WTC11 (cell line): ENCODE results near the gene HTR1A. TPM values are rescaled to one million over a fixed set of nuclear protein-coding genes. Genes with fewer than 3 reads are reported as not detected.

Experiments used
- ATAC-seq: fragments of 200-7000 bp; cut with Tn5 transposase; 2 replicates; pipeline ENCODE4 v1.10.0; 2021; ENCODE audit warnings: mild to moderate bottlenecking, moderate library complexity
- CTCF ChIA-PET: fragments of 300-600 bp; sonication (Branson Sonifier 250); formaldehyde crosslinking; loops from one replicate; lab custom pipeline; 2021; ENCODE audit warnings: antibody characterized with exemption; lab: Charles Lee
- POLR2A ChIA-PET: fragments of 350-600 bp; sonication (Branson Sonifier 250); formaldehyde crosslinking; loops from one replicate; lab custom pipeline; 2021; ENCODE audit warnings: antibody characterized with exemption; lab: Charles Lee
- DNase-seq: peaks from one replicate; pipeline ENCODE4 v3.0.0; 2021; ENCODE audit warnings: low spot score
- H3K27ac Mint-ChIP-seq: 2 replicates; pipeline ENCODE4 v1.8.0; 2021; ENCODE audit warnings: mixed read lengths
- H3K27me3 Mint-ChIP-seq: 2 replicates; pipeline ENCODE4 v1.8.0; 2021; ENCODE audit warnings: low read depth, mild to moderate bottlenecking, moderate library complexity, mixed read lengths
- H3K36me3 Mint-ChIP-seq: 2 replicates; pipeline ENCODE4 v1.8.0; 2021; ENCODE audit warnings: mixed read lengths
- H3K4me1 Mint-ChIP-seq: 2 replicates; pipeline ENCODE4 v1.8.0; 2022; ENCODE audit warnings: mixed read lengths
- H3K4me3 Mint-ChIP-seq: 2 replicates; pipeline ENCODE4 v1.8.0; 2021; ENCODE audit warnings: mild to moderate bottlenecking, moderate library complexity, mixed read lengths
- H3K9me3 Mint-ChIP-seq: 2 replicates; pipeline ENCODE4 v1.8.0; 2021; ENCODE audit warnings: mixed read lengths
- ELF4 ChIP-seq: sonication (generic); formaldehyde crosslinking; IDR thresholded peaks from 2 replicates; pipeline ENCODE4 v1.8.1; 2022; ENCODE audit warnings: low read depth, mild to moderate bottlenecking, moderate library complexity, missing genetic modification reagents
- ETV6 ChIP-seq: sonication (generic); formaldehyde crosslinking; IDR thresholded peaks from 2 replicates; pipeline ENCODE4 v1.8.1; 2022; ENCODE audit warnings: mild to moderate bottlenecking, missing genetic modification reagents
- FOXP1 ChIP-seq: sonication (generic); formaldehyde crosslinking; IDR thresholded peaks from 2 replicates; pipeline ENCODE4 v1.8.0; 2022; ENCODE audit warnings: missing genetic modification reagents, mild to moderate bottlenecking, moderate library complexity, borderline replicate concordance
- JAZF1 ChIP-seq: fragments of 250-450 bp; sonication (Bioruptor Pico); IDR thresholded peaks from 2 replicates; pipeline ENCODE4 v1.9.0; 2021; ENCODE audit warnings: moderate library complexity, mild to moderate bottlenecking, inconsistent platforms
- MYBL2 ChIP-seq: sonication (generic); formaldehyde crosslinking; IDR thresholded peaks from 2 replicates; pipeline ENCODE4 v1.8.1; 2023; ENCODE audit warnings: mild to moderate bottlenecking, moderate library complexity, missing genetic modification reagents
- NR2C2 ChIP-seq: sonication (generic); formaldehyde crosslinking; IDR thresholded peaks from 2 replicates; pipeline ENCODE4 v1.8.0; 2022; ENCODE audit warnings: mild to moderate bottlenecking, missing genetic modification reagents
- NR3C1 ChIP-seq: sonication (generic); formaldehyde crosslinking; conservative IDR thresholded peaks from 2 replicates; pipeline ENCODE4 v1.8.1; 2023; ENCODE audit warnings: low read depth, mild to moderate bottlenecking, missing genetic modification reagents
- RELA ChIP-seq: sonication (generic); formaldehyde crosslinking; IDR thresholded peaks from 2 replicates; pipeline ENCODE4 v1.8.1; 2022; ENCODE audit warnings: missing genetic modification reagents, mild to moderate bottlenecking, borderline replicate concordance
- RORB ChIP-seq: fragments of 250-450 bp; sonication (Bioruptor Pico); IDR thresholded peaks from 2 replicates; pipeline ENCODE4 v1.9.0; 2021; ENCODE audit warnings: mild to moderate bottlenecking
- SMAD3 ChIP-seq: sonication (generic); formaldehyde crosslinking; IDR thresholded peaks from 2 replicates; pipeline ENCODE4 v1.8.0; 2022; ENCODE audit warnings: missing genetic modification reagents, mild to moderate bottlenecking, borderline replicate concordance
- SOX15 ChIP-seq: fragments of 250-450 bp; sonication (Bioruptor Pico); IDR thresholded peaks from 2 replicates; pipeline ENCODE4 v1.9.0; 2021; ENCODE audit warnings: mild to moderate bottlenecking
- ZBTB21 ChIP-seq: sonication (generic); formaldehyde crosslinking; IDR thresholded peaks from 2 replicates; pipeline ENCODE4 v1.8.1; 2023; ENCODE audit warnings: mild to moderate bottlenecking, missing genetic modification reagents, borderline replicate concordance
- ZNF232 ChIP-seq: sonication (generic); formaldehyde crosslinking; IDR thresholded peaks from 2 replicates; pipeline ENCODE4 v1.8.0; 2022; ENCODE audit warnings: mild to moderate bottlenecking, missing genetic modification reagents
- ZNF317 ChIP-seq: sonication (generic); formaldehyde crosslinking; IDR thresholded peaks from 2 replicates; pipeline ENCODE4 v1.8.1; 2023; ENCODE audit warnings: low read depth, mild to moderate bottlenecking, moderate library complexity, missing genetic modification reagents, borderline replicate concordance
- ZNF416 ChIP-seq: fragments of 250-450 bp; sonication (Bioruptor Pico); IDR thresholded peaks from 2 replicates; pipeline ENCODE4 v1.9.0; 2021; ENCODE audit warnings: mild to moderate bottlenecking, inconsistent platforms
- total RNA-seq: library from RNA; stranded (reverse); gene quantifications from 3 replicates; pipeline ENCODE4 v1.2.3, GENCODE V29; 2021
- TF ChIP-seq, protein P1 (sequence below): sonication (generic); formaldehyde crosslinking; IDR thresholded peaks from 2 replicates; pipeline ENCODE4 v1.8.1; 2023; ENCODE audit warnings: mild to moderate bottlenecking, missing genetic modification reagents, moderate library complexity
- TF ChIP-seq, protein P2 (sequence below): sonication (generic); formaldehyde crosslinking; IDR thresholded peaks from 2 replicates; pipeline ENCODE4 v1.8.1; 2022; ENCODE audit warnings: mild to moderate bottlenecking, moderate library complexity, missing genetic modification reagents
- TF ChIP-seq, protein P3 (sequence below): sonication (generic); formaldehyde crosslinking; IDR thresholded peaks from 2 replicates; pipeline ENCODE4 v1.8.0; 2022; ENCODE audit warnings: mild to moderate bottlenecking, missing genetic modification reagents
- TF ChIP-seq, protein P4 (sequence below): sonication (generic); formaldehyde crosslinking; IDR thresholded peaks from 2 replicates; pipeline ENCODE4 v1.8.0; 2023; ENCODE audit warnings: mild to moderate bottlenecking, missing genetic modification reagents
- TF ChIP-seq, protein P5 (sequence below): fragments of 250-450 bp; sonication (Bioruptor Pico); IDR thresholded peaks from 2 replicates; pipeline ENCODE4 v1.8.0; 2021; ENCODE audit warnings: mild to moderate bottlenecking

HTR1A gene
- total RNA-seq, 1 experiment from 2014 or later = 0.52 TPM

DNA sequence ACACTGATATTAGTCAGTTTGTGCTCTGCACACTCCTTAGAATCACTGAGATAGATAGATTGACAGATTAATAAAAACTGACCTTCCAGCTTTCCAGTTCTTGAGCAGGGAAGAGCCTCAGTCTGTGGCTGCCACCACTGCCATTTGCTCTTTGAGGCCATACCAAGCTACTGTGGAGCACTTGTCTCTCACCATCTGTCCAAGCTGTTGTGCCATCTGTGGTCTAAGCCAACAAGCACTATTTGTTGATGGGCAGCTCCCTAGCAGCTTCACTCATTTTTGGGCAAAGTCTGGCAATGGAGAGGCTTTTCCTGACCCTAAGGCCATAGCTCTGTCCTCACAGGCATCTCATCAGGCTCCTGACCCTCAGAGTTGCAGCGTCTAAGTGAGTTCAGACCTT is 30.4 kb downstream of the HTR1A start (continued):
- TF ChIP-seq, protein P1, sequence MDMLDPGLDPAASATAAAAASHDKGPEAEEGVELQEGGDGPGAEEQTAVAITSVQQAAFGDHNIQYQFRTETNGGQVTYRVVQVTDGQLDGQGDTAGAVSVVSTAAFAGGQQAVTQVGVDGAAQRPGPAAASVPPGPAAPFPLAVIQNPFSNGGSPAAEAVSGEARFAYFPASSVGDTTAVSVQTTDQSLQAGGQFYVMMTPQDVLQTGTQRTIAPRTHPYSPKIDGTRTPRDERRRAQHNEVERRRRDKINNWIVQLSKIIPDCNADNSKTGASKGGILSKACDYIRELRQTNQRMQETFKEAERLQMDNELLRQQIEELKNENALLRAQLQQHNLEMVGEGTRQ (CRISPR knock-in tag) = no peak

DNA sequence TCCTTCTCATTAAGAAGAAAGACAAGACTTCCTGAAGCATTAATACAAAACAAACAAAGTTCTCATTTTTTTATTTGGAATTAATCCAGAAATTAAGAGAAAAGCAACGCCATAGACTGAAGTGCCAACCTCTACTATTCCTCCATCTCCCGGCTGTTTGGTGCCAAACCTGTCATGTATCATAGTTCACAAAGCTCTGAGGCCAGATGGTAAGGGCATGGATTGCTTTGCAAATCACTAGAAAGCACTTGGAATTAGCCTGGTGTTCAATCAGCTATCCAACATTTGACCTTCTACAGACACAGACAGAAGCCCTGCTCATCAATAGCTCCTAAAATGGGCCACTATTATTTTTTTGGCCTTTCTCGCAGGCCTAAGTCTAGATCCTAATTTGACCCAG is 33.8 kb downstream of the HTR1A start:
- no peak overlapping the region for H3K4me3 Mint-ChIP-seq
- no peak for DNase-seq
- no peaks in the 10 kb centered on the region for H3K9me3 Mint-ChIP-seq
- CTCF ChIA-PET = no interaction called here
- H3K36me3 Mint-ChIP-seq = no peaks in the 10 kb centered on the region
- H3K27ac Mint-ChIP-seq = no peak overlapping the region; the same call in 1 of the 2 replicates
- peaks cover 25% of the 10 kb centered on the region for H3K4me1 Mint-ChIP-seq
- POLR2A ChIA-PET = no interaction called here
- H3K27me3 Mint-ChIP-seq = no peaks in the 10 kb centered on the region
- TF ChIP-seq NR3C1 (CRISPR knock-in tag) (no peak), MYBL2 (CRISPR knock-in tag) (no peak), SMAD3 (CRISPR knock-in tag) (no peak), ETV6 (no peak), ELF4 (CRISPR knock-in tag) (no peak), ZNF232 (CRISPR knock-in tag) (no peak), ZNF416 (CRISPR knock-in tag) (no peak), SOX15 (CRISPR knock-in tag) (no peak), RORB (CRISPR knock-in tag) (no peak), ZNF317 (CRISPR knock-in tag) (no peak), ZBTB21 (no peak), NR2C2 (CRISPR knock-in tag) (no peak), RELA (CRISPR knock-in tag) (no peak), JAZF1 (CRISPR knock-in tag) (no peak), FOXP1 (CRISPR knock-in tag) (no peak)
- TF ChIP-seq, protein P2, sequence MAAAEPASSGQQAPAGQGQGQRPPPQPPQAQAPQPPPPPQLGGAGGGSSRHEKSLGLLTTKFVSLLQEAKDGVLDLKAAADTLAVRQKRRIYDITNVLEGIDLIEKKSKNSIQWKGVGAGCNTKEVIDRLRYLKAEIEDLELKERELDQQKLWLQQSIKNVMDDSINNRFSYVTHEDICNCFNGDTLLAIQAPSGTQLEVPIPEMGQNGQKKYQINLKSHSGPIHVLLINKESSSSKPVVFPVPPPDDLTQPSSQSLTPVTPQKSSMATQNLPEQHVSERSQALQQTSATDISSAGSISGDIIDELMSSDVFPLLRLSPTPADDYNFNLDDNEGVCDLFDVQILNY (CRISPR knock-in tag) = no peak
- TF ChIP-seq, protein P1 (CRISPR knock-in tag) = no peak
- TF ChIP-seq, protein P3, sequence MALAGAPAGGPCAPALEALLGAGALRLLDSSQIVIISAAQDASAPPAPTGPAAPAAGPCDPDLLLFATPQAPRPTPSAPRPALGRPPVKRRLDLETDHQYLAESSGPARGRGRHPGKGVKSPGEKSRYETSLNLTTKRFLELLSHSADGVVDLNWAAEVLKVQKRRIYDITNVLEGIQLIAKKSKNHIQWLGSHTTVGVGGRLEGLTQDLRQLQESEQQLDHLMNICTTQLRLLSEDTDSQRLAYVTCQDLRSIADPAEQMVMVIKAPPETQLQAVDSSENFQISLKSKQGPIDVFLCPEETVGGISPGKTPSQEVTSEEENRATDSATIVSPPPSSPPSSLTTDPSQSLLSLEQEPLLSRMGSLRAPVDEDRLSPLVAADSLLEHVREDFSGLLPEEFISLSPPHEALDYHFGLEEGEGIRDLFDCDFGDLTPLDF = no peak
- TF ChIP-seq, protein P4, sequence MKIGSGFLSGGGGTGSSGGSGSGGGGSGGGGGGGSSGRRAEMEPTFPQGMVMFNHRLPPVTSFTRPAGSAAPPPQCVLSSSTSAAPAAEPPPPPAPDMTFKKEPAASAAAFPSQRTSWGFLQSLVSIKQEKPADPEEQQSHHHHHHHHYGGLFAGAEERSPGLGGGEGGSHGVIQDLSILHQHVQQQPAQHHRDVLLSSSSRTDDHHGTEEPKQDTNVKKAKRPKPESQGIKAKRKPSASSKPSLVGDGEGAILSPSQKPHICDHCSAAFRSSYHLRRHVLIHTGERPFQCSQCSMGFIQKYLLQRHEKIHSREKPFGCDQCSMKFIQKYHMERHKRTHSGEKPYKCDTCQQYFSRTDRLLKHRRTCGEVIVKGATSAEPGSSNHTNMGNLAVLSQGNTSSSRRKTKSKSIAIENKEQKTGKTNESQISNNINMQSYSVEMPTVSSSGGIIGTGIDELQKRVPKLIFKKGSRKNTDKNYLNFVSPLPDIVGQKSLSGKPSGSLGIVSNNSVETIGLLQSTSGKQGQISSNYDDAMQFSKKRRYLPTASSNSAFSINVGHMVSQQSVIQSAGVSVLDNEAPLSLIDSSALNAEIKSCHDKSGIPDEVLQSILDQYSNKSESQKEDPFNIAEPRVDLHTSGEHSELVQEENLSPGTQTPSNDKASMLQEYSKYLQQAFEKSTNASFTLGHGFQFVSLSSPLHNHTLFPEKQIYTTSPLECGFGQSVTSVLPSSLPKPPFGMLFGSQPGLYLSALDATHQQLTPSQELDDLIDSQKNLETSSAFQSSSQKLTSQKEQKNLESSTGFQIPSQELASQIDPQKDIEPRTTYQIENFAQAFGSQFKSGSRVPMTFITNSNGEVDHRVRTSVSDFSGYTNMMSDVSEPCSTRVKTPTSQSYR (CRISPR knock-in tag) = no peak
- TF ChIP-seq, protein P5, sequence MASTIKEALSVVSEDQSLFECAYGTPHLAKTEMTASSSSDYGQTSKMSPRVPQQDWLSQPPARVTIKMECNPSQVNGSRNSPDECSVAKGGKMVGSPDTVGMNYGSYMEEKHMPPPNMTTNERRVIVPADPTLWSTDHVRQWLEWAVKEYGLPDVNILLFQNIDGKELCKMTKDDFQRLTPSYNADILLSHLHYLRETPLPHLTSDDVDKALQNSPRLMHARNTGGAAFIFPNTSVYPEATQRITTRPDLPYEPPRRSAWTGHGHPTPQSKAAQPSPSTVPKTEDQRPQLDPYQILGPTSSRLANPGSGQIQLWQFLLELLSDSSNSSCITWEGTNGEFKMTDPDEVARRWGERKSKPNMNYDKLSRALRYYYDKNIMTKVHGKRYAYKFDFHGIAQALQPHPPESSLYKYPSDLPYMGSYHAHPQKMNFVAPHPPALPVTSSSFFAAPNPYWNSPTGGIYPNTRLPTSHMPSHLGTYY (CRISPR knock-in tag) = no peak
- TF ChIP-seq, all 79 proteins: peak for 0
- no peak for ATAC-seq
